H9 (cell line): ENCODE measurements around the gene TMCC1. TPM values are rescaled to one million over a fixed set of nuclear protein-coding genes. Genes with fewer than 3 reads are reported as not detected.

Experiments
- DNase-seq: peaks from one replicate; pipeline ENCODE4 v3.0.0-alpha.2; 2017
- H2AFZ ChIP-seq: one replicate; pipeline ENCODE4 v1.6.1; 2013; ENCODE audit warnings: mild to moderate bottlenecking, low read length, control low read depth, moderate library complexity
- H2AK5ac ChIP-seq: 2 replicates; pipeline ENCODE4 v1.6.1; 2013; ENCODE audit warnings: low read length, control low read depth, mixed read lengths; ENCODE audit not compliant: insufficient read length
- H2BK120ac ChIP-seq: one replicate; pipeline ENCODE4 v1.6.1; 2013; ENCODE audit warnings: low read depth, mild to moderate bottlenecking, low read length, control low read depth, inconsistent platforms; ENCODE audit not compliant: poor library complexity, severe bottlenecking
- H2BK12ac ChIP-seq: 2 replicates; pipeline ENCODE4 v1.6.1; 2013; ENCODE audit warnings: low read length, control low read depth, mixed read lengths, low read depth; ENCODE audit not compliant: insufficient read length
- H2BK15ac ChIP-seq: 2 replicates; pipeline ENCODE4 v1.6.1; 2013; ENCODE audit warnings: low read depth, low read length, control low read depth
- H2BK20ac ChIP-seq: one replicate; pipeline ENCODE4 v1.6.1; 2013; ENCODE audit warnings: low read depth, mild to moderate bottlenecking, low read length, control low read depth, inconsistent platforms; ENCODE audit not compliant: poor library complexity, severe bottlenecking
- H2BK5ac ChIP-seq: 2 replicates; pipeline ENCODE4 v1.6.1; 2013; ENCODE audit warnings: low read length, control low read depth, mixed read lengths; ENCODE audit not compliant: insufficient read length
- H3K14ac ChIP-seq: 2 replicates; pipeline ENCODE4 v1.6.1; 2013; ENCODE audit warnings: low read length, control low read depth; ENCODE audit not compliant: insufficient read depth
- H3K18ac ChIP-seq: 2 replicates; pipeline ENCODE4 v1.6.1; 2013; ENCODE audit warnings: low read depth, mild to moderate bottlenecking, mixed read lengths, low read length, control low read depth; ENCODE audit not compliant: insufficient read length
- H3K23ac ChIP-seq: 2 replicates; pipeline ENCODE4 v1.6.1; 2013; ENCODE audit warnings: low read length, control low read depth, mixed read lengths, low read depth; ENCODE audit not compliant: insufficient read length
- H3K23me2 ChIP-seq: 2 replicates; pipeline ENCODE4 v1.6.1; 2013; ENCODE audit warnings: low read depth, mild to moderate bottlenecking, mixed read lengths, low read length, control low read depth; ENCODE audit not compliant: insufficient read length, poor library complexity, severe bottlenecking
- H3K27ac ChIP-seq: 2 replicates; pipeline ENCODE4 v1.5.1; 2013; ENCODE audit warnings: low read length, control low read depth, mixed read lengths, low read depth; ENCODE audit not compliant: insufficient read length
- H3K27me3 ChIP-seq: 2 replicates; pipeline ENCODE4 v1.6.1; 2013; ENCODE audit warnings: low read length, control low read depth, inconsistent platforms; ENCODE audit not compliant: insufficient read depth
- H3K4ac ChIP-seq: 2 replicates; pipeline ENCODE4 v1.6.1; 2013; ENCODE audit warnings: low read depth, mild to moderate bottlenecking, control low read depth, inconsistent platforms, low read length, moderate library complexity
- H3K4me1 ChIP-seq: 2 replicates; pipeline ENCODE4 v1.6.1; 2013; ENCODE audit warnings: low read length, control low read depth, inconsistent platforms; ENCODE audit not compliant: insufficient read depth
- H3K4me2 ChIP-seq: 2 replicates; pipeline ENCODE4 v1.6.1; 2013; ENCODE audit warnings: low read length, control low read depth, mixed read lengths; ENCODE audit not compliant: insufficient read length, insufficient read depth
- H3K56ac ChIP-seq: 2 replicates; pipeline ENCODE4 v1.6.1; 2013; ENCODE audit warnings: low read depth, mild to moderate bottlenecking, mixed read lengths, low read length, control low read depth; ENCODE audit not compliant: insufficient read length
- H3K79me1 ChIP-seq: 2 replicates; pipeline ENCODE4 v1.6.1; 2013; ENCODE audit warnings: low read depth, mild to moderate bottlenecking, moderate library complexity, low read length, control low read depth, inconsistent platforms; ENCODE audit not compliant: insufficient read depth, poor library complexity, severe bottlenecking
- H3K79me2 ChIP-seq: 2 replicates; pipeline ENCODE4 v1.6.1; 2013; ENCODE audit warnings: low read length, control low read depth, inconsistent platforms; ENCODE audit not compliant: insufficient read depth
- H3K9ac ChIP-seq: 2 replicates; pipeline ENCODE4 v1.6.1; 2013; ENCODE audit warnings: low read length, control low read depth, mixed read lengths; ENCODE audit not compliant: insufficient read length; ENCODE audit errors: extremely low read depth
- H3K9me3 ChIP-seq: one replicate; pipeline ENCODE4 v1.6.1; 2013; ENCODE audit warnings: low read depth, low read length, inconsistent platforms; ENCODE audit not compliant: control insufficient read depth
- H3T11ph ChIP-seq: one replicate; pipeline ENCODE4 v1.6.1; 2013; ENCODE audit warnings: mild to moderate bottlenecking, low read length, control low read depth, inconsistent platforms
- H4K20me1 ChIP-seq: one replicate; pipeline ENCODE4 v1.6.1; 2013; ENCODE audit not compliant: control insufficient read depth, insufficient read length, insufficient read depth
- H4K5ac ChIP-seq: 2 replicates; pipeline ENCODE4 v1.6.1; 2013; ENCODE audit warnings: low read depth, mild to moderate bottlenecking, mixed read lengths, low read length, control low read depth; ENCODE audit not compliant: insufficient read length
- H4K8ac ChIP-seq: replicated peaks from 2 replicates; pipeline ENCODE4 v1.6.1; 2013; ENCODE audit warnings: low read length, control low read depth, mixed read lengths, low read depth; ENCODE audit not compliant: insufficient read length
- H4K91ac ChIP-seq: 2 replicates; pipeline ENCODE4 v1.6.1; 2013; ENCODE audit warnings: low read depth, mild to moderate bottlenecking, moderate library complexity, mixed read lengths, low read length, control low read depth; ENCODE audit not compliant: insufficient read length
- H3K27ac Mint-ChIP-seq, 3 experiments: 2 replicates in 2 of 3; 3 replicates in 1 of 3; pipeline ENCODE4 v1.8.0; 2020 to 2021; ENCODE audit warnings: mixed read lengths in 3 of 3, mild to moderate bottlenecking in 1 of 3, moderate library complexity in 1 of 3
- H3K27me3 Mint-ChIP-seq: 2 replicates; pipeline ENCODE4 v1.8.0; 2021; ENCODE audit warnings: low read depth, mild to moderate bottlenecking, moderate library complexity, mixed read lengths
- H3K36me3 Mint-ChIP-seq, 3 experiments: 2 replicates in 2 of 3; 3 replicates in 1 of 3; pipeline ENCODE4 v1.8.0; 2020 to 2021; ENCODE audit warnings: low read depth in 3 of 3, mixed read lengths in 3 of 3; ENCODE audit not compliant: insufficient read depth in 1 of 3
- H3K4me1 Mint-ChIP-seq, 2 experiments: 2 replicates each; pipeline ENCODE4 v1.8.0; 2020; ENCODE audit warnings: mixed read lengths in 2 of 2
- H3K4me3 Mint-ChIP-seq, 2 experiments: 2 replicates in 1 of 2; 3 replicates in 1 of 2; pipeline ENCODE4 v1.8.0; 2020 to 2021; ENCODE audit warnings: mild to moderate bottlenecking in 2 of 2, mixed read lengths in 2 of 2, moderate library complexity in 1 of 2
- H3K9me3 Mint-ChIP-seq, 2 experiments: 2 replicates in 1 of 2; 3 replicates in 1 of 2; pipeline ENCODE4 v1.8.0; 2020; ENCODE audit warnings: mild to moderate bottlenecking in 2 of 2, mixed read lengths in 2 of 2, moderate library complexity in 1 of 2
- WGBS: extraction: QIAGEN DNeasy Blood & Tissue Kit; methylation state at CpG from one replicate; pipeline ENCODE4 v1.1.7; 2013; ENCODE audit warnings: missing lambda C conversion rate, low lambda C conversion rate, mixed read lengths; ENCODE audit not compliant: insufficient read length; ENCODE audit errors: extremely low coverage; 5-methylcytosine and 5-hydroxymethylcytosine counted together
- total RNA-seq: library from RNA; stranded (reverse); gene quantifications from 2 replicates; pipeline ENCODE4 v1.2.1, GENCODE V29; 2021
- TF ChIP-seq, protein P1 (sequence below): fragments of 200-600 bp; sonication (generic); conservative IDR thresholded peaks from 3 replicates; pipeline ENCODE4 v1.8.0; 2021; ENCODE audit warnings: antibody characterized with exemption, mild to moderate bottlenecking

The TMCC1 gene
- total RNA-seq, 1 experiment from 2014 or later: 24.4 TPM

DNA sequence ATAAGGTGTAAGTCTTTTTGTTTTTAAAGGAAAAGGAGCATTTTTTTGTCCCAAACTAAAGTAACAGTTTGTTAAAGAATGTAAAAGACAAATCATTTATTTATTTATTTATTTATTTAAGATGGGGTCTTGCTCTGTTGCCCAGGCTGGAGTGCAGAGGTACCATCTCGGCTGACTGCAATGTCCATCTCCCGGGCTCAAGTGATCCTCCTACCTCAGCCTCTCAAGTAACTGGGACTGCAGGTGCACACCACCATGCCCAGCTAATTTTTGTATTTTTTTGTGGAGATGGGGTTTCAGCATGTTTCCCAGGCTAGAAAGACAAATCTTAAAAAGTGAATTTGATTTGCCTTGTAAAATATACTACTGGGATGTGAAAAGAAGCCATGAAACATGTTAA lies 200.8 kb downstream of the TMCC1 start:
- H2AFZ ChIP-seq: no peak overlapping the region
- H4K8ac ChIP-seq: no peak overlapping the region
- H2BK15ac ChIP-seq: no peak overlapping the region
- no peak overlapping the region for H3K18ac ChIP-seq
- H3K27ac ChIP-seq: no peak overlapping the region
- no peak overlapping the region for H3K9ac ChIP-seq
- no peaks in the 10 kb centered on the region for H4K20me1 ChIP-seq
- H3T11ph ChIP-seq: no peak overlapping the region
- H3K23ac ChIP-seq: no peak overlapping the region
- no peak overlapping the region for H3K4me3 Mint-ChIP-seq
- H3K4me1 ChIP-seq: peaks cover 12% of the 10 kb centered on the region; the same call in 1 of the 2 replicates
- H3K4me2 ChIP-seq: no peak overlapping the region
- H3K4ac ChIP-seq: no peak overlapping the region
- H4K5ac ChIP-seq: no peak overlapping the region
- H3K23me2 ChIP-seq: no peaks in the 10 kb centered on the region
- H3K27ac Mint-ChIP-seq: no peak overlapping the region
- peaks cover 49 to 53% of the 10 kb centered on the region in 2 experiments for H3K4me1 Mint-ChIP-seq
- H2BK120ac ChIP-seq: no peak overlapping the region
- no peak overlapping the region for H3K14ac ChIP-seq
- no peak overlapping the region for H2BK5ac ChIP-seq
- TF ChIP-seq, protein P1, sequence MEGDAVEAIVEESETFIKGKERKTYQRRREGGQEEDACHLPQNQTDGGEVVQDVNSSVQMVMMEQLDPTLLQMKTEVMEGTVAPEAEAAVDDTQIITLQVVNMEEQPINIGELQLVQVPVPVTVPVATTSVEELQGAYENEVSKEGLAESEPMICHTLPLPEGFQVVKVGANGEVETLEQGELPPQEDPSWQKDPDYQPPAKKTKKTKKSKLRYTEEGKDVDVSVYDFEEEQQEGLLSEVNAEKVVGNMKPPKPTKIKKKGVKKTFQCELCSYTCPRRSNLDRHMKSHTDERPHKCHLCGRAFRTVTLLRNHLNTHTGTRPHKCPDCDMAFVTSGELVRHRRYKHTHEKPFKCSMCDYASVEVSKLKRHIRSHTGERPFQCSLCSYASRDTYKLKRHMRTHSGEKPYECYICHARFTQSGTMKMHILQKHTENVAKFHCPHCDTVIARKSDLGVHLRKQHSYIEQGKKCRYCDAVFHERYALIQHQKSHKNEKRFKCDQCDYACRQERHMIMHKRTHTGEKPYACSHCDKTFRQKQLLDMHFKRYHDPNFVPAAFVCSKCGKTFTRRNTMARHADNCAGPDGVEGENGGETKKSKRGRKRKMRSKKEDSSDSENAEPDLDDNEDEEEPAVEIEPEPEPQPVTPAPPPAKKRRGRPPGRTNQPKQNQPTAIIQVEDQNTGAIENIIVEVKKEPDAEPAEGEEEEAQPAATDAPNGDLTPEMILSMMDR: no peak
- no CpG with 5 or more reads among the region's 2 CpGs for WGBS
- no peak overlapping the region for H2BK20ac ChIP-seq
- peaks cover 29 to 30% of the 10 kb centered on the region in 2 experiments for H3K9me3 Mint-ChIP-seq
- peaks cover 28 to 32% (median 28%) of the 10 kb centered on the region in 3 experiments for H3K36me3 Mint-ChIP-seq
- no peak overlapping the region for H4K91ac ChIP-seq
- H2BK12ac ChIP-seq: no peak overlapping the region
- DNase-seq: no peak
- no peaks in the 10 kb centered on the region for H3K27me3 ChIP-seq
- H3K79me2 ChIP-seq: no peaks in the 10 kb centered on the region
- H2AK5ac ChIP-seq: no peak overlapping the region
- peaks cover 8% of the 10 kb centered on the region for H3K9me3 ChIP-seq
- H3K79me1 ChIP-seq: no peaks in the 10 kb centered on the region
- no peaks in the 10 kb centered on the region for H3K27me3 Mint-ChIP-seq
- no peak overlapping the region for H3K56ac ChIP-seq
